Uterus (tissue), 2 donors: Measurements from ENCODE around the gene MED10.

ENCODE experiments used
- POLR2A ChIP-seq, 2 donors: fragments of 450-650 bp; IDR thresholded peaks; one replicate each; pipeline ENCODE4 v1.6.1; 2016; ENCODE audit warnings: antibody characterized with exemption in 2 of 2, mild to moderate bottlenecking in 1 of 2, moderate library complexity in 1 of 2
- TF ChIP-seq, protein P1 (sequence below), 4 experiments: fragments of 200-600 bp in 2 of 4; fragments of 450-650 bp in 2 of 4; sonication (generic) in 2 of 4; IDR thresholded peaks; one replicate each; pipeline ENCODE4 v1.5.1; 2016 to 2019; ENCODE audit warnings: antibody characterized with exemption in 4 of 4, mild to moderate bottlenecking in 2 of 4, moderate library complexity in 1 of 4

- TF ChIP-seq, protein P1, sequence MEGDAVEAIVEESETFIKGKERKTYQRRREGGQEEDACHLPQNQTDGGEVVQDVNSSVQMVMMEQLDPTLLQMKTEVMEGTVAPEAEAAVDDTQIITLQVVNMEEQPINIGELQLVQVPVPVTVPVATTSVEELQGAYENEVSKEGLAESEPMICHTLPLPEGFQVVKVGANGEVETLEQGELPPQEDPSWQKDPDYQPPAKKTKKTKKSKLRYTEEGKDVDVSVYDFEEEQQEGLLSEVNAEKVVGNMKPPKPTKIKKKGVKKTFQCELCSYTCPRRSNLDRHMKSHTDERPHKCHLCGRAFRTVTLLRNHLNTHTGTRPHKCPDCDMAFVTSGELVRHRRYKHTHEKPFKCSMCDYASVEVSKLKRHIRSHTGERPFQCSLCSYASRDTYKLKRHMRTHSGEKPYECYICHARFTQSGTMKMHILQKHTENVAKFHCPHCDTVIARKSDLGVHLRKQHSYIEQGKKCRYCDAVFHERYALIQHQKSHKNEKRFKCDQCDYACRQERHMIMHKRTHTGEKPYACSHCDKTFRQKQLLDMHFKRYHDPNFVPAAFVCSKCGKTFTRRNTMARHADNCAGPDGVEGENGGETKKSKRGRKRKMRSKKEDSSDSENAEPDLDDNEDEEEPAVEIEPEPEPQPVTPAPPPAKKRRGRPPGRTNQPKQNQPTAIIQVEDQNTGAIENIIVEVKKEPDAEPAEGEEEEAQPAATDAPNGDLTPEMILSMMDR (IDR thresholded peaks at IDR 0.05) = no peak
- TF ChIP-seq POLR2A (IDR thresholded peaks at IDR 0.05) = no peak
These were observed 56.1 kb downstream of the MED10 start for GRCh38 chr5:6322163-6322713.
